ENCODE measurements around the gene P2RY12. TPM values are rescaled to one million over a fixed set of nuclear protein-coding genes. Genes with fewer than 3 reads are reported as not detected.

The P2RY12 gene
- polyA plus RNA-seq, 1 donor from 2014 or later: not detected

DNA sequence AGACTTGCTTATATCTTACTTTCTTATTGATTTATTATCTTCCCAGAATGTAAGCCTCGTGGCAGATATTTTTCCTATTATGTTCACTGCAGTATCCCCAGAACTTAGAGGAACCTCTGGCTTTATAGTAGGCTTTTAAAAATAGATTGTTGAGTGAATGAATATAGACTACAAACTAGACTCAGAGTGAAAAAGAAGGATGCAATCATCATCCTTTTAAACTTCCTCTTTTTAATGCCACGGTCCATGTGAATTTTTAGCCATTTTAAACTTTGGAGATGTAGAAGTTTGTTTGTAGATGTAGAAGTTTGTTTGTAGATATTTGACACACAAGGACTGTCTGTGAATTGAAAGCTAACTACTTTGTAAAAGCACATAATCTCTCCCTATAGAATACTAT is 7.2 kb upstream of the P2RY12 start:
- Histone ChIP-seq H3K9me2 (ENCODE audit: insufficient read depth, low read length) (no peaks in the 10 kb centered on the region), H3K27ac (ENCODE audit: low read length) (no peak overlapping the region), H2AFZ (ENCODE audit: low read depth, low read length) (no peak overlapping the region), H3K9ac (ENCODE audit: low read length) (no peak overlapping the region), H3K4me2 (ENCODE audit: low read length) (no peak overlapping the region), H3K4me3 (ENCODE audit: low read length) (no peak overlapping the region), H3K79me2 (replicated peaks; ENCODE audit: insufficient read depth, low read length) (no peaks in the 10 kb centered on the region), H4K20me1 (ENCODE audit: insufficient read depth) (no peaks in the 10 kb centered on the region), H3K36me3 (ENCODE audit: insufficient read depth, low read length) (peaks cover 11% of the 10 kb centered on the region), H3F3A (ENCODE audit: insufficient read depth, low read length, poor library complexity, severe bottlenecking) (no peaks in the 10 kb centered on the region), H3K27me3 (ENCODE audit: insufficient read depth, low read depth, low read length) (no peaks in the 10 kb centered on the region), H3K9me3 (ENCODE audit: low read length) (no peaks in the 10 kb centered on the region)
- TF ChIP-seq, protein P1, sequence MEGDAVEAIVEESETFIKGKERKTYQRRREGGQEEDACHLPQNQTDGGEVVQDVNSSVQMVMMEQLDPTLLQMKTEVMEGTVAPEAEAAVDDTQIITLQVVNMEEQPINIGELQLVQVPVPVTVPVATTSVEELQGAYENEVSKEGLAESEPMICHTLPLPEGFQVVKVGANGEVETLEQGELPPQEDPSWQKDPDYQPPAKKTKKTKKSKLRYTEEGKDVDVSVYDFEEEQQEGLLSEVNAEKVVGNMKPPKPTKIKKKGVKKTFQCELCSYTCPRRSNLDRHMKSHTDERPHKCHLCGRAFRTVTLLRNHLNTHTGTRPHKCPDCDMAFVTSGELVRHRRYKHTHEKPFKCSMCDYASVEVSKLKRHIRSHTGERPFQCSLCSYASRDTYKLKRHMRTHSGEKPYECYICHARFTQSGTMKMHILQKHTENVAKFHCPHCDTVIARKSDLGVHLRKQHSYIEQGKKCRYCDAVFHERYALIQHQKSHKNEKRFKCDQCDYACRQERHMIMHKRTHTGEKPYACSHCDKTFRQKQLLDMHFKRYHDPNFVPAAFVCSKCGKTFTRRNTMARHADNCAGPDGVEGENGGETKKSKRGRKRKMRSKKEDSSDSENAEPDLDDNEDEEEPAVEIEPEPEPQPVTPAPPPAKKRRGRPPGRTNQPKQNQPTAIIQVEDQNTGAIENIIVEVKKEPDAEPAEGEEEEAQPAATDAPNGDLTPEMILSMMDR (IDR thresholded peaks at IDR 0.05; ENCODE audit: poor library complexity, severe bottlenecking): no peak
- TF ChIP-seq RAD21 (conservative IDR thresholded peaks at IDR 0.05) (no peak), REST (IDR thresholded peaks at IDR 0.05; ENCODE audit: borderline replicate concordance) (no peak), TAF1 (IDR thresholded peaks at IDR 0.05; ENCODE audit: low read depth) (no peak), EP300 (conservative IDR thresholded peaks at IDR 0.05; ENCODE audit: poor library complexity, severe bottlenecking) (no peak), SMC3 (conservative IDR thresholded peaks at IDR 0.05; ENCODE audit: poor library complexity) (no peak), MXI1 (conservative IDR thresholded peaks at IDR 0.05; ENCODE audit: poor library complexity, severe bottlenecking) (no peak), POLR2AphosphoS5 (IDR thresholded peaks at IDR 0.05) (no peak), EZH2 (IDR thresholded peaks at IDR 0.05; ENCODE audit: borderline replicate concordance, insufficient read depth, low read length, poor library complexity, severe bottlenecking) (no peak)

DNA sequence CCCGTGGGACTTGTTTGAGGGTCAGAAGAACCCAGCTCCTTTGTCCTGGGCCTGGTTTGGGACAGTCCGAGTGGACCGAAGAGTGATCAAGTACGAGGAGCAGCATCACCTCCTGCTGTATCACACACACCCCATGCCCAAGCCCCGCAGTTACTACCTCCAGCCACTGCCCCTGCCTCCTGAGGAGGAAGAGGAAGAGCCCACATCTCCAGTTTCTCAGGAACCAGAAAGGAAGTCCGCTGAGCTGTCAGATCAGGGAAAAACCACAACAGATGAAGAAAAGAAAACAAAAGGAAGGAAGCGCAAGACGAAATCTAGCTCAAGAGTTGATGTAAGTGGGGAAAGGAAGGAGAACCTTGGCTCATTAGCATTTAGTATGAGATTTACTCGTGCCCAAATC is 3.3 kb upstream of the P2RY12 start:
- Histone ChIP-seq H3K36me3 (ENCODE audit: insufficient read depth, low read length) (peaks cover 16% of the 10 kb centered on the region), H3K9me3 (ENCODE audit: low read length) (no peaks in the 10 kb centered on the region), H3K9ac (ENCODE audit: low read length) (no peak overlapping the region), H4K20me1 (ENCODE audit: insufficient read depth) (no peaks in the 10 kb centered on the region), H3K79me2 (replicated peaks; ENCODE audit: insufficient read depth, low read length) (no peaks in the 10 kb centered on the region), H3K4me2 (ENCODE audit: low read length) (no peak overlapping the region), H3K4me3 (ENCODE audit: low read length) (no peak overlapping the region), H2AFZ (ENCODE audit: low read depth, low read length) (no peak overlapping the region), H3F3A (ENCODE audit: insufficient read depth, low read length, poor library complexity, severe bottlenecking) (no peaks in the 10 kb centered on the region), H3K9me2 (ENCODE audit: insufficient read depth, low read length) (no peaks in the 10 kb centered on the region), H3K27me3 (ENCODE audit: insufficient read depth, low read depth, low read length) (no peaks in the 10 kb centered on the region), H3K27ac (ENCODE audit: low read length) (no peak overlapping the region)
- TF ChIP-seq SMC3 (conservative IDR thresholded peaks at IDR 0.05; ENCODE audit: poor library complexity): no peak
- no peak for TF ChIP-seq TAF1 (IDR thresholded peaks at IDR 0.05; ENCODE audit: low read depth)
- TF ChIP-seq POLR2AphosphoS5 (IDR thresholded peaks at IDR 0.05): no peak
- no peak for TF ChIP-seq EZH2 (IDR thresholded peaks at IDR 0.05; ENCODE audit: borderline replicate concordance, insufficient read depth, low read length, poor library complexity, severe bottlenecking)
- TF ChIP-seq REST (IDR thresholded peaks at IDR 0.05; ENCODE audit: borderline replicate concordance): no peak
- no peak for TF ChIP-seq EP300 (conservative IDR thresholded peaks at IDR 0.05; ENCODE audit: poor library complexity, severe bottlenecking)
- TF ChIP-seq MXI1 (conservative IDR thresholded peaks at IDR 0.05; ENCODE audit: poor library complexity, severe bottlenecking): no peak
- TF ChIP-seq, protein P1 (IDR thresholded peaks at IDR 0.05; ENCODE audit: poor library complexity, severe bottlenecking): no peak
- TF ChIP-seq RAD21 (conservative IDR thresholded peaks at IDR 0.05): no peak
